SK-N-SH (cell line): Measurements from ENCODE around the gene EIF1AD. TPM values are rescaled to one million over a fixed set of nuclear protein-coding genes. Genes with fewer than 3 reads are reported as not detected.
A peak's percentile ranks its signal among the peaks of the same experiment; 100 is the strongest.

Experiments
- CTCF ChIA-PET: fragments of 300-600, 350-600 bp; formaldehyde crosslinking; extraction: SDS; loops from one replicate; lab custom pipeline; 2021; lab: Yijun Ruan, JAX
- POLR2A ChIA-PET: fragments of 350-600 bp; sonication (Branson Sonifier 250); formaldehyde crosslinking; extraction: SDS; loops from one replicate; lab custom pipeline; 2020; ENCODE audit warnings: antibody characterized with exemption, inconsistent platforms; lab: Yijun Ruan, JAX
- DNase-seq: peaks from one replicate; pipeline ENCODE4 v3.0.0; 2012
- H2AFZ ChIP-seq: fragments of 200-600 bp; sonication (generic); 2 replicates; pipeline ENCODE4 v1.8.1; 2016; ENCODE audit warnings: antibody characterized with exemption, mild to moderate bottlenecking, low read depth
- H3F3A ChIP-seq: fragments of 200-600 bp; sonication (generic); replicated peaks from 2 replicates; pipeline ENCODE3; 2016; ENCODE audit warnings: antibody characterized with exemption, mild to moderate bottlenecking; ENCODE audit not compliant: insufficient read depth
- H3K27ac ChIP-seq, 2 experiments: fragments of 200-500 bp in 1 of 2; fragments of 200-600 bp in 1 of 2; sonication (Bioruptor generic) in 1 of 2; sonication (generic), shearing (Covaris generic) in 1 of 2; 2 replicates each; pipeline versions ENCODE4 v1.5.1 to v1.6.1; 2014 to 2016; ENCODE audit warnings: low read depth in 2 of 2, inconsistent platforms in 1 of 2, low read length in 1 of 2, mild to moderate bottlenecking in 1 of 2, mixed read lengths in 1 of 2
- H3K27me3 ChIP-seq: fragments of 200-600 bp; sonication (generic), shearing (Covaris generic); 2 replicates; pipeline ENCODE4 v1.6.1; 2016; ENCODE audit warnings: mixed run types; ENCODE audit not compliant: insufficient read depth
- H3K36me3 ChIP-seq, 2 experiments: fragments of 200-500 bp in 1 of 2; fragments of 200-600 bp in 1 of 2; sonication (Bioruptor generic) in 1 of 2; sonication (generic) in 1 of 2; replicated peaks in 1 of 2; 2 replicates each; pipeline versions ENCODE3 to v1.5.1; 2014 to 2016; ENCODE audit warnings: low read length in 1 of 2, mild to moderate bottlenecking in 1 of 2; ENCODE audit not compliant: insufficient read depth in 2 of 2, control insufficient read depth in 1 of 2
- H3K4me1 ChIP-seq, 2 experiments: fragments of 200-500 bp in 1 of 2; fragments of 200-600 bp in 1 of 2; sonication (Bioruptor generic) in 1 of 2; sonication (generic), shearing (Covaris generic) in 1 of 2; 2 replicates each; pipeline versions ENCODE4 v1.5.1 to v1.6.1; 2014 to 2016; ENCODE audit warnings: low read depth in 1 of 2, low read length in 1 of 2, mixed run types in 1 of 2; ENCODE audit not compliant: insufficient read depth in 2 of 2, control insufficient read depth in 1 of 2
- H3K4me2 ChIP-seq: fragments of 200-600 bp; sonication (generic), shearing (Covaris generic); 2 replicates; pipeline ENCODE4 v1.6.1; 2017; ENCODE audit warnings: mixed run types
- H3K4me3 ChIP-seq, 2 experiments: fragments of 200-500 bp in 1 of 2; fragments of 200-600 bp in 1 of 2; sonication (Bioruptor generic) in 1 of 2; sonication (generic), shearing (Covaris generic) in 1 of 2; 2 replicates each; pipeline versions ENCODE4 v1.5.1 to v1.8.1; 2014 to 2016; ENCODE audit warnings: low read depth in 2 of 2, inconsistent platforms in 1 of 2, low read length in 1 of 2, mild to moderate bottlenecking in 1 of 2, mixed read lengths in 1 of 2, moderate library complexity in 1 of 2
- H3K79me2 ChIP-seq: fragments of 200-600 bp; sonication (generic); 2 replicates; pipeline ENCODE4 v1.8.1; 2017; ENCODE audit warnings: mild to moderate bottlenecking; ENCODE audit not compliant: insufficient read depth
- H3K9ac ChIP-seq: fragments of 200-600 bp; sonication (generic); 2 replicates; pipeline ENCODE4 v1.6.1; 2017; ENCODE audit warnings: mixed run types
- H3K9me2 ChIP-seq: fragments of 200-600 bp; sonication (generic); 2 replicates; pipeline ENCODE4 v1.6.1; 2017; ENCODE audit warnings: mixed run types
- H3K9me3 ChIP-seq: fragments of 200-600 bp; sonication (generic); 2 replicates; pipeline ENCODE4 v1.6.1; 2017; ENCODE audit warnings: mixed run types, mild to moderate bottlenecking, moderate library complexity
- H4K20me1 ChIP-seq: fragments of 200-600 bp; sonication (generic); 2 replicates; pipeline ENCODE4 v1.6.1; 2017; ENCODE audit warnings: mild to moderate bottlenecking, mixed run types; ENCODE audit not compliant: insufficient read depth
- CHD2 ChIP-seq: fragments of 150-350 bp; IDR thresholded peaks from 2 replicates; pipeline ENCODE4 v1.6.1; 2018; ENCODE audit warnings: low read length; ENCODE audit not compliant: partially characterized antibody
- ELF1 ChIP-seq: IDR thresholded peaks from 2 replicates; pipeline ENCODE4 v1.4.0; 2012
- MEF2A ChIP-seq: IDR thresholded peaks from 2 replicates; pipeline ENCODE4 v1.4.0; 2012; ENCODE audit warnings: low read depth, borderline replicate concordance
- NRF1 ChIP-seq: IDR thresholded peaks from 2 replicates; pipeline ENCODE4 v1.6.1; 2012; ENCODE audit warnings: low read depth, mild to moderate bottlenecking, low read length
- POLR2AphosphoS5 ChIP-seq: IDR thresholded peaks from 2 replicates; pipeline ENCODE4 v1.6.1; 2012; ENCODE audit warnings: low read depth, low read length
- RXRA ChIP-seq: IDR thresholded peaks from 2 replicates; pipeline ENCODE4 v1.4.0; 2012; ENCODE audit warnings: low read depth, mild to moderate bottlenecking, borderline replicate concordance
- TEAD4 ChIP-seq: IDR thresholded peaks from 2 replicates; pipeline ENCODE4 v1.4.0; 2012; ENCODE audit warnings: mild to moderate bottlenecking, borderline replicate concordance; ENCODE audit not compliant: insufficient read depth
- WGBS: methylation state at CpG from one replicate; pipeline ENCODE4 v1.1.6; 2017; ENCODE audit warnings: low lambda C conversion rate; 5-methylcytosine and 5-hydroxymethylcytosine counted together
- polyA plus RNA-seq, 3 experiments: library from polyadenylated mRNA; depleted of rRNA; stranded (reverse); fragments of >200 nt; gene quantifications; 2 replicates each; pipeline ENCODE4 v1.2.3, GENCODE V29; 2012
- TF ChIP-seq, protein P1 (sequence below): fragments of 150-350 bp; IDR thresholded peaks from 2 replicates; pipeline ENCODE4 v1.6.1; 2017; ENCODE audit warnings: antibody characterized with exemption, low read length, low read depth, borderline replicate concordance
- TF ChIP-seq, protein P2 (sequence below): IDR thresholded peaks from 2 replicates; pipeline ENCODE4 v1.4.0; 2012; ENCODE audit warnings: low read depth
- TF ChIP-seq, protein P3 (sequence below): IDR thresholded peaks from 2 replicates; pipeline ENCODE4 v1.6.1; 2012; ENCODE audit warnings: mild to moderate bottlenecking, low read depth, low read length, moderate library complexity
- TF ChIP-seq, protein P4 (sequence below): IDR thresholded peaks from 2 replicates; pipeline ENCODE4; 2012

EIF1AD gene
- polyA plus RNA-seq, 1 of the 3 experiments (the other 2 are of a cell fraction) = 28.9 TPM

DNA sequence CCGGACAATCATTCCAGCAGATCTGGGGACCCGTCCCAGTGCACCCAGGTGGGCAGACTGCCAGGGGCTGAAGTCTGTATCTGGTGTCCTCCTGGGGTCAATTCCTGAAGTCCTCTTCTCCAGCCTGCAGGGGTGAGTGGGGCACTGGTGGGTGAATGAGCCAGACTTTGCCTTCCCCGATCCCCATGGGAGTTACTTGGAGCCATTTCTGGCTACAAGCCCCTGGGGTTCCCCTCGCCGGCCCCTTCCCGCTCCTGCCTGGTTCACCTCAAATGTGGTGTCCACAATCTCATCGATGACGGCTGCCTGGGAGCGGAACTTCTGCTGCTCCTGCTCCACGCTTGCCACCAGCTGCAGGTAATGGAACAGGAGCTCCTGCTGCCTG is 14.8 kb upstream of the EIF1AD start:
- no peak overlapping the region for H2AFZ ChIP-seq
- DNase-seq = no peak
- peak overlapping the region; percentile 74 for H3K4me2 ChIP-seq
- H3K27ac ChIP-seq = peak overlapping the region in 1 of 2 experiments; percentile 92; a peak in 2 of 4 replicates
- H3K4me1 ChIP-seq = peaks cover 12 to 38% of the 10 kb centered on the region in 2 experiments; a peak in 3 of 4 replicates
- no peaks in the 10 kb centered on the region for H3K36me3 ChIP-seq
- H4K20me1 ChIP-seq = no peaks in the 10 kb centered on the region
- ChIA-PET POLR2A (no interaction called here), CTCF (no interaction called here)
- peaks cover 34% of the 10 kb centered on the region for H3F3A ChIP-seq
- no peak overlapping the region for H3K9ac ChIP-seq
- H3K4me3 ChIP-seq = no peak overlapping the region
- TF ChIP-seq RXRA = no peak
- TF ChIP-seq, protein P1, sequence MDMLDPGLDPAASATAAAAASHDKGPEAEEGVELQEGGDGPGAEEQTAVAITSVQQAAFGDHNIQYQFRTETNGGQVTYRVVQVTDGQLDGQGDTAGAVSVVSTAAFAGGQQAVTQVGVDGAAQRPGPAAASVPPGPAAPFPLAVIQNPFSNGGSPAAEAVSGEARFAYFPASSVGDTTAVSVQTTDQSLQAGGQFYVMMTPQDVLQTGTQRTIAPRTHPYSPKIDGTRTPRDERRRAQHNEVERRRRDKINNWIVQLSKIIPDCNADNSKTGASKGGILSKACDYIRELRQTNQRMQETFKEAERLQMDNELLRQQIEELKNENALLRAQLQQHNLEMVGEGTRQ = no peak
- TF ChIP-seq TEAD4 = no peak
- TF ChIP-seq POLR2AphosphoS5 = no peak
- TF ChIP-seq ELF1 = no peak
- TF ChIP-seq, protein P2, sequence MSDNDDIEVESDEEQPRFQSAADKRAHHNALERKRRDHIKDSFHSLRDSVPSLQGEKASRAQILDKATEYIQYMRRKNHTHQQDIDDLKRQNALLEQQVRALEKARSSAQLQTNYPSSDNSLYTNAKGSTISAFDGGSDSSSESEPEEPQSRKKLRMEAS = no peak
- TF ChIP-seq CHD2 = no peak
- no peak for TF ChIP-seq MEF2A
- TF ChIP-seq, protein P3, sequence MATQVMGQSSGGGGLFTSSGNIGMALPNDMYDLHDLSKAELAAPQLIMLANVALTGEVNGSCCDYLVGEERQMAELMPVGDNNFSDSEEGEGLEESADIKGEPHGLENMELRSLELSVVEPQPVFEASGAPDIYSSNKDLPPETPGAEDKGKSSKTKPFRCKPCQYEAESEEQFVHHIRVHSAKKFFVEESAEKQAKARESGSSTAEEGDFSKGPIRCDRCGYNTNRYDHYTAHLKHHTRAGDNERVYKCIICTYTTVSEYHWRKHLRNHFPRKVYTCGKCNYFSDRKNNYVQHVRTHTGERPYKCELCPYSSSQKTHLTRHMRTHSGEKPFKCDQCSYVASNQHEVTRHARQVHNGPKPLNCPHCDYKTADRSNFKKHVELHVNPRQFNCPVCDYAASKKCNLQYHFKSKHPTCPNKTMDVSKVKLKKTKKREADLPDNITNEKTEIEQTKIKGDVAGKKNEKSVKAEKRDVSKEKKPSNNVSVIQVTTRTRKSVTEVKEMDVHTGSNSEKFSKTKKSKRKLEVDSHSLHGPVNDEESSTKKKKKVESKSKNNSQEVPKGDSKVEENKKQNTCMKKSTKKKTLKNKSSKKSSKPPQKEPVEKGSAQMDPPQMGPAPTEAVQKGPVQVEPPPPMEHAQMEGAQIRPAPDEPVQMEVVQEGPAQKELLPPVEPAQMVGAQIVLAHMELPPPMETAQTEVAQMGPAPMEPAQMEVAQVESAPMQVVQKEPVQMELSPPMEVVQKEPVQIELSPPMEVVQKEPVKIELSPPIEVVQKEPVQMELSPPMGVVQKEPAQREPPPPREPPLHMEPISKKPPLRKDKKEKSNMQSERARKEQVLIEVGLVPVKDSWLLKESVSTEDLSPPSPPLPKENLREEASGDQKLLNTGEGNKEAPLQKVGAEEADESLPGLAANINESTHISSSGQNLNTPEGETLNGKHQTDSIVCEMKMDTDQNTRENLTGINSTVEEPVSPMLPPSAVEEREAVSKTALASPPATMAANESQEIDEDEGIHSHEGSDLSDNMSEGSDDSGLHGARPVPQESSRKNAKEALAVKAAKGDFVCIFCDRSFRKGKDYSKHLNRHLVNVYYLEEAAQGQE = no peak
- TF ChIP-seq, protein P4, sequence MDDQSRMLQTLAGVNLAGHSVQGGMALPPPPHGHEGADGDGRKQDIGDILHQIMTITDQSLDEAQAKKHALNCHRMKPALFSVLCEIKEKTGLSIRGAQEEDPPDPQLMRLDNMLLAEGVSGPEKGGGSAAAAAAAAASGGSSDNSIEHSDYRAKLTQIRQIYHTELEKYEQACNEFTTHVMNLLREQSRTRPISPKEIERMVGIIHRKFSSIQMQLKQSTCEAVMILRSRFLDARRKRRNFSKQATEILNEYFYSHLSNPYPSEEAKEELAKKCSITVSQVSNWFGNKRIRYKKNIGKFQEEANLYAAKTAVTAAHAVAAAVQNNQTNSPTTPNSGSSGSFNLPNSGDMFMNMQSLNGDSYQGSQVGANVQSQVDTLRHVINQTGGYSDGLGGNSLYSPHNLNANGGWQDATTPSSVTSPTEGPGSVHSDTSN = no peak
- TF ChIP-seq NRF1 = no peak
- TF ChIP-seq, all 33 proteins: peak for 0
- no peaks in the 10 kb centered on the region for H3K9me2 ChIP-seq
- H3K79me2 ChIP-seq = peaks cover 38% of the 10 kb centered on the region; the same call in 1 of the 2 replicates
- no peaks in the 10 kb centered on the region for H3K9me3 ChIP-seq
- WGBS = 93% methylated on average over 7 of the region's 10 CpGs
- H3K27me3 ChIP-seq = no peaks in the 10 kb centered on the region
